GM10248 (cell line): Measurements from ENCODE around the gene SOCS1.

Source experiments
- CTCF ChIA-PET: fragments of 300-600 bp; sonication (Branson Sonifier 250); formaldehyde crosslinking; extraction: SDS; loops from one replicate; lab custom pipeline; 2021; ENCODE audit warnings: antibody characterized with exemption; lab: Yijun Ruan, JAX
- POLR2A ChIA-PET: fragments of 350-650 bp; sonication (Branson Sonifier 250); formaldehyde crosslinking; extraction: SDS; loops from one replicate; lab custom pipeline; 2020; ENCODE audit warnings: antibody characterized with exemption; lab: Yijun Ruan, JAX
- DNase-seq: peaks from one replicate; pipeline ENCODE4 v3.0.0; 2012; ENCODE audit errors: extremely low spot score
- CTCF ChIP-seq: IDR thresholded peaks from 2 replicates; pipeline ENCODE4 v1.5.1; 2012; ENCODE audit warnings: mild to moderate bottlenecking, low read depth; ENCODE audit errors: extremely low read depth, missing control alignments, control extremely low read depth

Gene SOCS1

GRCh38 chr16:11276896-11277593 lies 21.0 kb upstream of the SOCS1 start:
- no peak for TF ChIP-seq CTCF
- CTCF ChIA-PET, result interaction anchor here (1.0 to 1.5 kb wide), 4 partner anchors 21 to 313 kb away, joined by 3 to 4 read pairs (median 4); partner anchors contain the start of gene SOCS1
- no peak for DNase-seq
- POLR2A ChIA-PET, result interaction anchor here (0.6 kb wide), 1 partner anchor 577 kb away, joined by 3 read pairs; no protein-coding TSS in a partner anchor

GRCh38 chr16:11276143-11276895 lies 20.3 kb upstream of the SOCS1 start, which contains the start of gene PRM2:
TSS of gene PRM2 (minus strand) at chr16:11276480. CDS start at chr16:11276370, 110 bp downstream.
- CTCF ChIA-PET, result interaction anchor here (1.0 to 1.1 kb wide), 2 partner anchors 80 to 312 kb away, joined by 4 read pairs; no protein-coding TSS in a partner anchor
- no peak for TF ChIP-seq CTCF
- POLR2A ChIA-PET, result interaction anchor here (0.6 kb wide), 1 partner anchor 577 kb away, joined by 3 read pairs; no protein-coding TSS in a partner anchor
- DNase-seq, result no peak

GRCh38 chr16:11274964-11275363 lies 19.0 kb upstream of the SOCS1 start:
- DNase-seq, result no peak
- CTCF ChIA-PET, result interaction anchor here (0.8 kb wide), 1 partner anchor 17 kb away, joined by 3 read pairs; no protein-coding TSS in a partner anchor
- no peak for TF ChIP-seq CTCF
- POLR2A ChIA-PET, result interaction anchor here (0.6 kb wide), 1 partner anchor 293 kb away, joined by 5 read pairs; no protein-coding TSS in a partner anchor

GRCh38 chr16:11273721-11274324 lies 17.8 kb upstream of the SOCS1 start:
- TF ChIP-seq CTCF, result no peak
- CTCF ChIA-PET, result interaction anchor here (1.1 to 2.6 kb wide), 7 partner anchors 10 to 123 kb away, joined by 3 to 7 read pairs (median 3); partner anchors contain the start of gene SOCS1
- POLR2A ChIA-PET, result no interaction called here
- no peak for DNase-seq

GRCh38 chr16:11272921-11273720 lies 17.1 kb upstream of the SOCS1 start, which contains the start of gene PRM3:
TSS of gene PRM3 (minus strand) at chr16:11273629. CDS start at chr16:11273595, 34 bp downstream.
- POLR2A ChIA-PET, result no interaction called here
- CTCF ChIA-PET, result interaction anchor here (1.1 to 2.6 kb wide), 10 partner anchors 10 to 319 kb away, joined by 3 to 7 read pairs (median 3); partner anchors contain the start of gene SOCS1

More at GRCh38 chr16:11272921-11273720, 17.1 kb upstream of the SOCS1 start, which contains the start of gene PRM3:
- TF ChIP-seq CTCF, result no peak
- no peak for DNase-seq
